Osteocyte (in vitro differentiated cells): ENCODE results near the gene SND1. TPM values are rescaled to one million over a fixed set of nuclear protein-coding genes. Genes with fewer than 3 reads are reported as not detected.

ENCODE experiments used
- DNase-seq: peaks from one replicate; pipeline ENCODE4 v3.0.0; 2021; ENCODE audit warnings: mixed read lengths; ENCODE audit not compliant: unreplicated experiment; ENCODE audit errors: extremely low spot score
- H3K27ac Mint-ChIP-seq: one replicate; pipeline ENCODE4 v1.8.0; 2021; ENCODE audit warnings: mild to moderate bottlenecking, mixed read lengths; ENCODE audit not compliant: unreplicated experiment
- H3K27me3 Mint-ChIP-seq: one replicate; pipeline ENCODE4 v1.8.0; 2021; ENCODE audit warnings: mixed read lengths; ENCODE audit not compliant: unreplicated experiment
- H3K36me3 Mint-ChIP-seq: one replicate; pipeline ENCODE4 v1.8.0; 2021; ENCODE audit warnings: mixed read lengths; ENCODE audit not compliant: unreplicated experiment
- H3K4me1 Mint-ChIP-seq: one replicate; pipeline ENCODE4 v1.8.0; 2021; ENCODE audit warnings: mixed read lengths; ENCODE audit not compliant: unreplicated experiment
- H3K4me3 Mint-ChIP-seq: one replicate; pipeline ENCODE4 v1.8.0; 2021; ENCODE audit warnings: mild to moderate bottlenecking, moderate library complexity, mixed read lengths; ENCODE audit not compliant: unreplicated experiment
- H3K9me3 Mint-ChIP-seq: one replicate; pipeline ENCODE4 v1.8.0; 2021; ENCODE audit warnings: mixed read lengths; ENCODE audit not compliant: unreplicated experiment
- CTCF ChIP-seq: fragments of 200-600 bp; sonication (generic); IDR thresholded peaks from 2 replicates; pipeline ENCODE4 v1.5.0; 2021; ENCODE audit warnings: antibody characterized with exemption, mild to moderate bottlenecking, moderate library complexity
- total RNA-seq: library from RNA; stranded (reverse); gene quantifications from 2 replicates; pipeline ENCODE4 v1.2.1, GENCODE V29; 2021

Gene SND1
- total RNA-seq, 1 donor from 2014 or later, result 229 TPM

GRCh38 chr7:128017460-128017859 lies 365.5 kb downstream of the SND1 start:
- Mint-ChIP-seq H3K27me3 (no peaks in the 10 kb centered on the region), H3K4me3 (no peak overlapping the region), H3K9me3 (no peaks in the 10 kb centered on the region), H3K27ac (no peak overlapping the region), H3K36me3 (peaks cover 3% of the 10 kb centered on the region), H3K4me1 (peaks cover 25% of the 10 kb centered on the region)
- no peak for TF ChIP-seq CTCF
- DNase-seq, result no peak

GRCh38 chr7:128017862-128018845 lies 366.2 kb downstream of the SND1 start:
- no peak overlapping the region for H3K27ac Mint-ChIP-seq
- no peak overlapping the region for H3K4me3 Mint-ChIP-seq
- H3K27me3 Mint-ChIP-seq, result no peaks in the 10 kb centered on the region
- no peaks in the 10 kb centered on the region for H3K9me3 Mint-ChIP-seq
- H3K36me3 Mint-ChIP-seq, result peaks cover 3% of the 10 kb centered on the region
- no peak for DNase-seq
- TF ChIP-seq CTCF, result no peak
- H3K4me1 Mint-ChIP-seq, result peaks cover 32% of the 10 kb centered on the region

DNA sequence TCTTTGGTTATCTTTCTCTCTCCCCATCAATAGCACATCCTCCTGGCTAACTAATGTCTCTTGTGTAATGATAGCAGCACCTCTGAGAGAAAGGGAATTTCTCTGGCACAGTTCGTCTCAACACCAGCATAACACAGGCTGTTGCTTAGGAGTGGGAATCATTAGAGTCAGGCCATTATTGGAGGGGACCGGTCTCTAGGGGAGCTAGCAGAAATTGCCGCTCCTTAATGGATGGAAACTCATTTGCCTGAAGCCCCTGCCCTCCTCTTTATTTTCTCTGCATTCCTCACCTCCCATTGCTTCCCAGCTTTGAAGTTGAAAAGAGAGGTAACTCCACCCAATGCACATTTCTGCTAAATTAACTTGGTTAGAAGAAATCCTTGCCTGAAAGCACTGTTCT lies 367.3 kb downstream of the SND1 start:
- Mint-ChIP-seq H3K9me3 (no peaks in the 10 kb centered on the region), H3K4me1 (peaks cover 32% of the 10 kb centered on the region)

DNA sequence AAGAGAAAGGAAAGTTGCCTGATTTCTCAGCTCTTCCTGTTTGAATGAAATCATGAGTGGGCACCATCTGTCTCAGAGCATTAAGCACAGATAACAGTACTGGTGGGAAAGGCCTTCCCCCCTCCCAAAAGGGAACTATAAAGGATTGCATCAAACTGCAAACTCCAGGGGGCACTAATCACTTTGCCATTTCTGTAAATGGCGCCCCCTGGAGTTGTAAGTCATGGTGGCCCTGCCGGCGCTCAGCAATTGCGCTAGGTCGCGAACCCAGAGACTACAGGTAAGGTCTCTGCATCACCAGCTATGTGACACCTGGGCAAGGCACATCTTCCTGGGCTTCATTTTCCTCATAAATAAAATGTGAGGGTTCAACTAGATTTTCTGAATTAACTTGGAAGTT lies 368.2 kb downstream of the SND1 start:
- no peaks in the 10 kb centered on the region for H3K27me3 Mint-ChIP-seq
- H3K4me1 Mint-ChIP-seq, result peaks cover 32% of the 10 kb centered on the region
- H3K9me3 Mint-ChIP-seq, result no peaks in the 10 kb centered on the region
- peaks cover 3% of the 10 kb centered on the region for H3K36me3 Mint-ChIP-seq
- no peak for DNase-seq
- TF ChIP-seq CTCF, result peak; percentile 23
- no peak overlapping the region for H3K27ac Mint-ChIP-seq
- H3K4me3 Mint-ChIP-seq, result no peak overlapping the region

More for the DNA sequence above, 367.3 kb downstream of the SND1 start:
- TF ChIP-seq CTCF, result no peak
- no peaks in the 10 kb centered on the region for H3K27me3 Mint-ChIP-seq
- H3K36me3 Mint-ChIP-seq, result peaks cover 3% of the 10 kb centered on the region
- H3K27ac Mint-ChIP-seq, result no peak overlapping the region
- DNase-seq, result no peak
- H3K4me3 Mint-ChIP-seq, result no peak overlapping the region

- H3K36me3 Mint-ChIP-seq, result peaks cover 3% of the 10 kb centered on the region
- TF ChIP-seq CTCF, result no peak
- peaks cover 32% of the 10 kb centered on the region for H3K4me1 Mint-ChIP-seq
- H3K27ac Mint-ChIP-seq, result no peak overlapping the region
- H3K9me3 Mint-ChIP-seq, result no peaks in the 10 kb centered on the region
- no peaks in the 10 kb centered on the region for H3K27me3 Mint-ChIP-seq
- DNase-seq, result no peak
- no peak overlapping the region for H3K4me3 Mint-ChIP-seq
These were observed 369.4 kb downstream of the SND1 start for GRCh38 chr7:128021366-128021765.
